Nucleus accumbens (tissue), 56 donors: ENCODE data around the gene CCDC170.
"Not testable (repeated sequence)": the region's sequence is repeated elsewhere in the genome, so short reads cannot be mapped to it uniquely, and the experiment has no call there.

ENCODE experiments used
- DNase-seq, 56 donors: peaks; one replicate each; lab custom pipeline; 2025; lab: John Stamatoyannopoulos, UW

Gene CCDC170

DNA sequence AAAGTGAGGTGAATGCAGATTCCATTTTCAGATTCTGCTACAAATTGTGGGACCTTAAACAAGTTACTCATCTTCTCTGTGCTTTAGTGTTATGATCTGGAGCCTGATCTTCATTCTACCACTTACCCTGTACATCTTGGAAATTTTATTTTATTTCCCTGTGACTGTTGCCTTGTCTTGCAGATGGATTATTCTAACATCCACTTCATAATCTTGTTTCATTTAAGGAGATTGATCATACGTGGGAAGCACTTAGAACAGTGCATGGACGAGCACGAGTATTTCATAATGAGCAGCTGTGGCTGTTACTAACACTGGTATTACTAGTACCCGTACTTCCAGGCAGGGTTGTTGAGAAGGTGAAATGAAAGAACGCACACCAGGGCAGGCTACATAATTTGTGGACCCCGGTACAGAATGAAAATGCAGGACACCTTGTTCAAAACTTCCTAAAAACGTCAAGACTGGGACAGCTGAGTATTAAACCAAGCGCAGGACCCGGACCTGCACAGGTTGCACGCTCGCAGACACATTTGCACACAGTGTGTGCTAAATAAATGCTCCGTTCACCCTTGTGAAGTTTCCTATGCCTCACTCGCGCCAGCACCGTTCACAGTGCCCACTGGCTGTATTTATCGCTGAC lies 535 bp upstream of the CCDC170 start:
- DNase-seq = peak in 2 of 56 donors; percentile 7 to 34

DNA sequence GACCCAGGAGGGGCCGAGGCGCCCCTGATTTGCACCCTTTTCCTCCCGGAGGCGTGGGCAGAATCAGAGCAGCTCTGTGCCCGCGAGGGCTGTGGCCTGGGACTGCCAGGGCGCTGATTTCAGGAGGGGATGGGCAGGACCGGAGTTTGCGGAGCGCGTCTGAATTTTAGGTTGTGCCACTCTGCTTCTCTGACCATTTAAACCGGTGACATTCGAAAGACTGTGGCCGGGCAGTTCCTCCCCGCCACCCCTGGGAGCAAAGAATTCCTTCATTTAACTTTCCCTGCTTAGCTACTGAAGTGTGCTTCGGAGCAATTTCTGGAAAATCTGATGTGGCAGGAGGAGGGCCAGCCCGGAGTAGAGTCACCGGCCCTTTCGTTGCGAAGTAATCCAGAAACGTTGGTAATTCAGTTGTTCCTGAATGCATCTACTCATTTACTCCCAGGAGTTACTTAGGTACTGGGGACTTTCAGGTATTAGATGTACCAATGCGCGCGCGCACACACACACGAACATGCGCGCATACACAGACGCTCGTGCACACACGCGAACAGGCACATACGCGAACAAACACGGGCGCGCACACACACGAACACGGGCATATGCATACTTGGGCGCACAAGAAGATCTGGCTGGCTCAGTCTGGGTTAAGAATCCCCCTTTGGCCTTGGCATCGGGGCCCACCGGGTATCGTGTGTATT lies 568 bp downstream of the CCDC170 start:
- DNase-seq = peak in 32 of 56 donors; percentile 3 to 75 (median 30)

DNA sequence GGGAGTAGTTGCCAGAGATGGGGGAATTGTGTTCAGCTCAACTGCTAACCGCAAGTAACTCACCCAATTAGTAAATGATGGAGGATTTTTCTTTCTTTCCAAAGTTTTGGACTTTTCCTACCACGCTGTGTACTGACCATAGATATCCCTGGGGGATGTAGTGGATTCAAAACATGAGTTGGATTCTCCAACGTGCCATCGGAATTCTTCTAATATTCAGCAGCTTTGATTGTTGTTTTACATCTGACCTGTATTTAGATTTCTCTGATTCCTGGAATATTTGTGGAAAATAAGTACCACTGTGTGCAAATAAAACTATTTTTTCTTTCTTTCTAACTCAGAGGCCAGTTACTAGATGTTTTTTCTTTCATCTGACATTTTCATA lies 1.1 kb downstream of the CCDC170 start:
- no peak for DNase-seq

DNA sequence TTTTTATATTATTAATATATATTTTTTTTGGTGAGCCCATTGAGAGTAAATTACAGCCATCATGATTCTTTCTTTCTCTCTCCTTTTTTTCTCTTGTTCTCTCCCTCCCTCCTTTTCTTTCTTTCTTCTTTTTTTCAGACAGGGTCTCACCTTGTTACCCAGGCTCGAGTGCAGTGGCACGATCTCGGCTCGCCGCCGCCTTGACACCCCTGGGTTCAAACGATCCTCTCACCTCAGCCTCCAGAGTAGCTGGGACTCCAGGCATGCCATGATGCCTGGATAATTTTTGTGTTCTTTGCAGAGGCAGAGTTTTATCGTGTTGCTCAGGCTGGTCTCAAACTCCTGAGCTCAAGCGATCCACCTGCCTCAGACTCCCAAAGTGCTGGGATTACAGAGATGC lies 1.6 kb downstream of the CCDC170 start:
- DNase-seq = no peak

DNA sequence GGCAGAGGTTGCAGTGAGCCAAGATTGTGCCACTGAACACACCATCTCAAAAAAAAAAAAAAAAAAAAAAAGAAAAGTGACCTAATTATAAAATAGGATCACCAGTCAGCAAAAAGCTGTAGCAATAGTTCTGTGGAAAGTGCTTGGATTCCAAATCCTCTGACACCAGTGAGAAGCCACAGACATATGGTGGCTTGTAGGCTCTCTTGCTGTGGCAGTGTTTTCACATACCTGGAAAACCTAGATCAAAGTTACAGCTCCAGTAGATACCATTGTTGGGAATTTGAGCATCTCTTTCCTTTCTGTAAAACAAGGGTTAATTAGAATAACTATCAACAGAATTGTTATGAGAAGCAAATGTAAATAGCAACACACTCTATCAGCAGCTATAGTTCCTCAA lies 4.1 kb downstream of the CCDC170 start:
- DNase-seq = no peak

DNA sequence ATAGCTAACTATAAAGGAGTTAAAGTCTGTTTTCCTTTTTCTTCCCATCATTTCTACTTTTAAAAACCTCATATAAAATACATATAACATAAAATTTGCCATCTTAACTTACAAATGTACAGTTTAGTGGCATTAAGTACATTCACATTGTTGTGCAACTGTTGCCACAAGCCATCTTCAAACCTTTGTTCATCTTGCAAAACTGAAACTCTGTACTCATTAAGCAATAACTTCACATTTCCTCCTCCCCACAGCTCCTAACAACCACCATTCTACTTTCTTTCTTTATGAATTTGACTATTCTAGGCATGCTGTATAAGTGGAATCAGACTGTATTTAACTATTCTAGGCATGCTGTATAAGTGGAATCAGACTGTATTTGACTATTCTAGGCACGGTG lies 4.5 kb downstream of the CCDC170 start:
- DNase-seq = no peak

DNA sequence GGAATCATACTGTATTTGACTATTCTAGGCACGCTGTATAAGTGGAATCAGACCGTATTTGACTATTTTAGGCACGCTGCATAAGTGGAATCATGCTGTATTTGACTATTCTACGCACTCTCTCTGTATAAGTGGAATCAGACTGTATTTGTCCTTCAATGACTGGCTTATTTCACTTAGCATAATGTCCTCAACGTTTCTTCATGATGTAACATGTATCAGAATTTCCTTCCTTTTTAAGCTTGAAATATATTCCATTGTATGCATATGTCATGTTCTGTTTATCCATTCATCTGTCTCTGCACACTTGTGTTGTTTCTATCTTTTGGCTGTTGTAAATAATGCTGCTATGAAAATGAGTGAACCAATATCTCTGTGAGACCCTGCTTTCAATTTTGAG lies 5.7 kb downstream of the CCDC170 start:
- DNase-seq = no peak

DNA sequence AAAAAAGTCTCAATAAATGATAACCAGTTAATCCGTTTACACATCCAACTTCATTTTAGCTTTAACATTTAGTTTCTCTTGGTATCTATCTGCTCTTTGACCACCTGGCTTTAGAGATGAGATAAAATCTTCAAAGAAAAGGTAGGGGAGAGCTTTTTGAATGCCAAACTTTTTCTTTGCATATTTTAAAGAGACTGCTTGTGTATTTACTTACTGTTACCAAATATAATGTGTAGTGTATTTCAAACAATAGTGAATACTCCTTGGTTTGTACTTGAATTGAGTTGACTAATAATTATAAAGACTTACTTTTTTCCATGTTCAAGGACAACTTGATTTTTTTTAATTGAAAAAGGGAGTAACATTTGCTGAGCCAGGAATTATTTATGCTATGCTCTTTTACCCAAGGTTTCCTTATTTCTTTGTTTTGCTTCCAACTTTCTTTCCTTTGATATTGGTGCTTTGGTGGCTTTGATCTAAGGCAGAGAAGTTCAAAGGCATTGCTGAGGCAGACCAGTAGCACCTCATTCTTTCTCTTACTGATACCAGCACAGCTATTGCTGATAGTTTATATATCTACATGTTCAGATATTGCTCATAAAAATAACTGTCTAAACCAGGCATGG lies 7.8 kb downstream of the CCDC170 start:
- DNase-seq = no peak

DNA sequence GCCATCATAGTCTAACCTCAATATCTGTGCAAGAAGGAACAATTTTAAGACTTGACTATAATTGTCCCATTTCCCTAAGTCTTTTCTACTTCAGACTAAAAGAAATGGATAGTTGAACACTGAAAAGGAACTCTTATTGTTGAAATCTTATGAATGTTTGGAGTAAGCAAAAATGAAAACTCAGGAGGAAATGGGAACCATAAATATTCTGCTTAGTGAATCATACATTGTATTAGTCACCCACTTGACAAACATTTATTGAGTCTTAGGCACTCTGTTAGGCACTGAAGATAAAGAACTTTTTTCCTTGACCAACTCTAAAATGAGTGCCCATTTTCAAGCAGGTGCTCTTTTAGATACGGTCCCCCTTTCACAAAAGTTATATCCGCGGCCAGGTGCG lies 8.7 kb downstream of the CCDC170 start:
- no peak for DNase-seq

DNA sequence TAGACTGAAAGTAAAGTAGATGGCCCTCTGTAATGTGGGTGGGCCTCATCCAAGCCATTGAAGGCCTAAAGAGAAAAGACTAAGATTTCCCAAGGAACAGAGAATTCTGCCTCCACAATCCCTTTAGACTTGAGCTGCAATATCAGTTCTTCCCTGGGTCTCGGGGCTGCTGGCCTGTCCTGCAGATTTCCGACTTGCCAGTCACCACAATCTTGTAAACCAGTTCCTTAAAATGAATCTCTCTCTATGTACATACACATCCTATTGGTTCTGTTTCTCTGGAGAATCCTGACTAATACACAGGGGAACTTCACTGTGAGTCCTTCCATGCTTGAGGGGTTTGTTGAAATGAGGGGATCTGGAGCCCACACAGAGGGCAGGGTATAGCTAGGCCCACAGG lies 12.9 kb downstream of the CCDC170 start:
- no peak for DNase-seq

DNA sequence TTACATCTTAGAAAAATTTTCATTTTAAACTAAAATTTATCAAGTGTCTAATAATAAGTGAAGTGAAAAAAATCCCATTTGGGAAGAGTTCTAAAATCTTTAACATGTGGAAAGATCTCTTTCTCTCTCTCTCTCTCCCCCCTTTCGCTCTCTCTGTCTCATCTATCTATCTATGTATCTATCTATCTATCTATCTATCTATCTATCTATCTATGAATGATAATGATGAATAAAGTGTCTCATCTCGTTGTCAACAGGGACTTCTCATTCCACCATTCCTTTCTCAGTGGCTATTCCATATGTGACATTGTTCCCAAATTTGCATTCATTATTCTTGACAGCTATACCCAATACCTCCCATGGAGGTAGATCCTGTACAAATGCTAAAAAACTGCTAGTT lies 15.2 kb downstream of the CCDC170 start:
- DNase-seq = no peak

DNA sequence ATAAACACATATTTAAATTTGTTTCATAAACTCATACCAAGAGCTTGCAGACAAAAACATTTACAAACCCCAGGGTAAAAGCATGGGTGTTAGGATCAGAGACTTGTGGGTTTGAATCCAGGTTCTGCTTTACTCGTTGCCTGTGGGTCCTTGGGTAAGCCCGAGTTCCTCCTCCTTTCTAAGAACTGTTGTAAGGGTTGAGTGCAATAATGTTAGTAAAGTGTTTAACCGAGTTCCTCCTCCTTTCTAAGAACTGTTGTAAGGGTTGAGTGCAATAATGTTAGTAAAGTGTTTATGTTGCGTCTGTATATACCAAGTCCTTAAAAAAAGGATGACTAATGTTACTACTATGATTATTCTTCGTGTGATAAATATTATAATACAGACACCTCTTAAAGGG lies 18.7 kb downstream of the CCDC170 start:
- DNase-seq = no peak

DNA sequence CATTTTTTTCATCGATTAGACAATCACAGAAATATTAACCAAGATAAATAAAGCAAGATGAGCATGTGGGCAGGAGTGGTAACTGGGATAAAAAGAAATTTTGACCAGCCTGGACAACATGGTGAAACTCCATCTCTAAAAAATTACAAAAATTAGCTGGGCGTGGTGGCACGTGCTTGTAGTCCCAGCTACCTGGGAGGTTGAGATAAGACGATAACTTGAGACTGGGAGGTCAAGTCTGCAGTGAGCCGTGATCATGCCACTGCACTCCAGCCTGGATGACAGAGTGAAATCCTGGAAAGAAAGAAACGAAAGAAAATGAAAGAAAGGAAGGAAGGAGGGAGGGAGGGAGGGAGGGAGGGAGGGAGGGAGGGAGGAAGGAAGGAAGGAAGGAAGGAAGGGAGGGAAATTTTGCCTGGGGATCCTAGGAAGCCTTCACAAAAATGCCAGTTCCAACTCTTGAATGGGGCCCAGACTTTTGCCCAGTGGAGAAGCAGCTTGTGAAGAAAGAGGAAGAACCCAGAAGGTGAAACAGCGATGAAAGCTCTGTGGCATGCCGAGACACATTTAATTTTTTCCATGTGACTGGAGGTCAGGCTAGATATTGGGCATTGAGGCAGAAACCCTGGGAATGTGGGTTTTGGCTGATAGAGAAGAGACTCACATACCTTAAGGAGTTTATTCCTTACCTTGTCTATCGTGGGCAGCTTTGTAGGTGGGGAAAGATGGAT lies 20.3 kb downstream of the CCDC170 start:
- DNase-seq = no peak

DNA sequence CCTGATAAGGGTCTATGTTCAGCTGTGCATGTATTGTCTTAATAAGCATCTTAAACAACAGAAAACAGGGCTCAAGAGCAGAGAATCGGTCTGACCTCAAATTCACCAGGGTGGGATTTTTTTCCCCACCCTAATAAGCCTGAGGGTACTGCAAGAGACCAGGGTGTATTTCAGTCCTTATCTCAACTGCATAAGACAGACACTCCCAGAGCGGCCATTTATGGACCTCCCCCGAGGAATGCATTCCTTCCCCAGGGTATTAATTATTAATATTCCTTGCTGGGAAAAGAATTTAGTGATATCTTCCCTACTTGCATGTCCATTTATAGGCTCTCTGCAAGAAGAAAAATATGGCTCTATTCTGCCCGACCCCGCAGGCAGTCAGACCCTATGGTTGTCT lies 25.2 kb downstream of the CCDC170 start:
- not testable (repeated sequence) for DNase-seq

DNA sequence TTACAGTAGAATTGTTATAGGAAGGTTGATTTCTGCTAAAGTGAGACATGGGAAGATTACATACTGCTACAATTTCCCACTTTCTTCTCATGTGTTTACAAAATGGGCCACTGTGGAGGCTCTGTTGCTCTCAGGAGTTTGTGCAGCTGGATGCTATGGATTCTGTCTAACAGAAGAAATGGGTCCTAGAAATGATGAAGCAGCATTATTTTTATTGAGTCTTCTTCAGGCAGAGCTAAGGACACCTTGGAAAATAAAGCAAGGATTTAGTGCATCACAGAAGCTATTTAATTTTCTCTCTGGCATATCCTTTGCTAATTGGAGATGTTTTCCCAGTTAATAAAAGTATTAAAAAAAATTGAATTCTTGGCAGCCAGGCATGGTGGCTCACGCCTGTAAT lies 29.2 kb downstream of the CCDC170 start:
- DNase-seq = no peak

DNA sequence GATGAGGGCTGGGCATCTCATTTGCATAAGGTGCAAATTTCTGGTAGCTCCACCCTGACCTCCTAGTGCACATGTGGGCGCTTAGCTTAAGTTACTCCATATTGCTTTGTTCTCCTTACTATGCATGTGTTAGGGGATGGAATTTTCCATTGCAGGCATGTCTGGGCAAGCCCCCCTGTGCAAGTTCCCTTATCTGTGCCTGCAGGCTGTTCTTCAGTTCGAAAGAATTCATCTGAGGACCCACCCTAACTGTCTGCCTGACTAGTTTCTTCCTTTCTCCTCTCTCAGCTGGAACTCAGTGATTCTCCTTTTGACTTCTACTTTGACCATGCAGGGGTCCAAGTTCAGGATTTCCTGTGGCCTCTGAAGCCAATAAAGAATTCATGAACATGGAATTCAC lies 30.2 kb downstream of the CCDC170 start:
- DNase-seq = no peak

DNA sequence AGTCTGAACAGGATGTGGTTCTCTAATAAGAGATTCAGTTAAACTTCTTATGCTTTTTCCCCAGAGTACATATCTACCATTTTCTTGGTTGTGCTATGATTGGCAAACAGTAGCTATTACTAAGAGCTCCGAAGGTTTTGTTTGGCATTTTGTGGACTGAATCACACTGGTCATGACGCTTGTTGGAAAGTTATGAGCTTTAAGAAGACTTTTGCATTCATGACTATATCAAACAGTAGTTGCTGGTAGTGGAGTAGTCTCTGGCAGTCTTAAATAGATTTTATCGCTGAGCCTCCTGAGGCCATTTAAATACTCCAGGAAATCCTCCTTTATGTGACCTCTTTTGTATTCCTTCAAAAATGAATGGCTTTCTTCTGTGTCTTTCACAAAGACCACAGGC lies 40.8 kb downstream of the CCDC170 start:
- no peak for DNase-seq

DNA sequence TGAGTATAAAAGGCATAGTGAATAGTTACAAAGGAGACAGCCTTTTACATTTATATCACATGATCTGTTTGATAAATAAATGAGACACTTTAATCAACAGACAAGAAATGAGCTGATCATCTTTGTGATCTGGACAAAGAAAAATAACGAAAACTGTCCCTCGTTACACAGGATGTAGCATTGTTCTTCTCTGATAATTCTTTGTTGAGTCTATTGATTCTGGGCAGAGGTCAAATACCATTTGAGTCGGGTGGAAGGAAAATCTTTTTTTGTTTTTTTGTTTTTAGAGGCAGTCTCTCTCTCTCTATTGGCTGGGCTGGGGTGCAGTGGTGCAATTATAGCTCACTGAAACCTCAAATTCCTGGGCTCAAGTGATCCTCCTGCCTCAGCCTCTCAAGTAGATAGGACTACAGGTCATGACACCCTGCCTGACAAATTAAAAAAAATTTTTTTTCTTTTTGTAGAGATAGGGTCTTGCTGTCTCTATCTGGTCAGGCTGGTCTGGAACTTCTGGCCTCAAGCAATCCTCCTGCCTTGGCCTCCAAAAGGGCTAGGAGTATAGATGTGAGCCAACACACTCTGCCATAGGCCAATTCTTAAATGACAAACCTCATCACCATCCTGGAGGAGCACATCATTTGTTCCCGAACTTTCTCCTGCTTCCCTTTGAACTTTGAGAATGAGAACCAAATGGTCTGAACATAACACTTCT lies 41.8 kb downstream of the CCDC170 start:
- DNase-seq = no peak

DNA sequence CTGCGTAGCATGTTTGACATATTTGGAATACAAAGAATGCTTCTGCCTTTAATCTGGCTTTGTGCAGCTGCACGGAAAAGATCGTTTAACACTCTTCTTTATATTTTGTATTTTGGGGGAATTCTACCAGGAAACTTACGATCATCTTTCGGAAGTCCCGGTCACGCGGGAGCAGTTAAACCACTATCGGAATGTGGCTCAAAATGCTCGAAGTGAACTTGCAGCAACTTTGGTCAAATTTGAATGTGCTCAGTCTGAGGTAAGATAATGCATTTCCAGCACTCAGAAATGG lies 42.3 kb downstream of the CCDC170 start:
- no peak for DNase-seq

DNA sequence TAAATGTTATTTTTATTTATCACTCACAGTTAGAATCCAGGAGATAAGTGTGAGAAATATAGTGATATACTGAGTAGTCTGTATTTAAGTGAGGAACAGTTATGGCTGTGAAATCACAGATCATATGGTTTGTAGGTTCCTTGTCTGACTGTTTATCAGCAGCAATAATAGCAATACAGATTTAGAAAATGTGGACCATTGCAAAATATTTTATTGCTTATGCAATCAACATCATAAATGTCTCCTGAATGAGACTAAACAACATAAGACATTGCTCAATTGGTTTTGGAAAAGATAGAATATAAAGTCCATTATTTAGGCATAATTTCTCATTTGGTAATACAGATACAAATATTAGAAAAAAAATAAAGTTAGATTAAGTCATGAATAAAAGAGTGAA lies 43.7 kb downstream of the CCDC170 start:
- DNase-seq = no peak
